ENCODE results near the gene FAM89A. TPM values are rescaled to one million over a fixed set of nuclear protein-coding genes. Genes with fewer than 3 reads are reported as not detected.

FAM89A gene
- total RNA-seq, 1 donor from 2014 or later, result 9.6 TPM

DNA sequence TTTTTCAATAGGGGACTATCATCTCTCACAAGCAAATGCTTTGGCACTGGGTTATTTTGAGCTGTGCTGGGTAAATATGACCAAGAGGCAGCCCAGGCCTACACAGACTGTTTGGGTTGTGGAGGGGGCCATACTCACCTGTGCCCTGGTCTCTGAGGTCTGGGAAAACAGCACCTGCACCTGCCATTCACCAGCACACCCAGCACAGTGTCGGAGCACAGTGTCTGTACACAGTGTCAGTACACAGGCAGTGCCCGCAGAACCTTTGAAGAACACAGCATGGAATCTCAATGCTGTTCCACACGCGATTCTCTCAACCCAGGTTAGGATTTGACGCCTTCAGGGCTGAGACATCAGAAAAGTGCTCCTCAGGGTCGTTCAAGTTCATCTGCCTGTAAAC, 35.0 kb upstream of the FAM89A start:
- H3K27me3 Mint-ChIP-seq (ENCODE audit: low read depth, unreplicated experiment), result peaks cover 34% of the 10 kb centered on the region

DNA sequence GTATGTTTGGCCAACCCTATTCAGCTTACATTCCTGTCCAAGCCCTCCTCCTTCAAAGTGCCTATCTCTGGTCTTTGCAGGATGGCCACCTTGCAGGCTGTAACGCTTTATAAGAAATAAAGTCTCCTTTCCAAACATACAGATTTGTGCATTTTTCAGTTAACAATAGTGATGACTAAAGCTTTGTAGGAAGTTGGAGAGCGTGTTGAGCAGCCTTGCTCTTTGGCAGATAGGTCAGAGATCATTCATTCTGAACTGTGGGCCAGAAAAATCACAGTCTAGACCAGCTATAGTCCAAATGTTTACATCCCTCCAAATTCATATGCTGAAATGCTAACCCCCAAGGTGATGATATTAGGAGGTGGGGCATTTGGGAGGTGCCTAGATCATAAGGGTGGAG, 34.0 kb upstream of the FAM89A start:
- peaks cover 31% of the 10 kb centered on the region for H3K27me3 Mint-ChIP-seq (ENCODE audit: low read depth, unreplicated experiment)
- DNase-seq (ENCODE audit: low read depth), result no peak
- no peaks in the 10 kb centered on the region for H4K20me1 ChIP-seq (ENCODE audit: insufficient read depth, low read length)
- no peaks in the 10 kb centered on the region for H3K27me3 ChIP-seq (ENCODE audit: insufficient read depth, low read length)
- FAIRE-seq, result no peak
- no peaks in the 10 kb centered on the region for H3K4me1 Mint-ChIP-seq (ENCODE audit: low read depth, unreplicated experiment)
- no peaks in the 10 kb centered on the region for H3K36me3 ChIP-seq (ENCODE audit: insufficient read depth, low read length)
- H3K79me2 ChIP-seq (ENCODE audit: insufficient read depth, low read length), result no peaks in the 10 kb centered on the region
- H3K27ac ChIP-seq (ENCODE audit: low read depth, low read length), result no peak overlapping the region
- no peak overlapping the region for H3K4me3 ChIP-seq (ENCODE audit: insufficient read depth, low read depth, low read length)
- H3K36me3 Mint-ChIP-seq (ENCODE audit: low read depth, unreplicated experiment), result no peaks in the 10 kb centered on the region
- H3K4me1 ChIP-seq (ENCODE audit: insufficient read depth, low read length), result no peaks in the 10 kb centered on the region
- no peak overlapping the region for H3K4me2 ChIP-seq (ENCODE audit: low read length)
- no peak overlapping the region for H3K9ac ChIP-seq (ENCODE audit: low read length)
- peaks cover 3% of the 10 kb centered on the region for H3K9me3 Mint-ChIP-seq (ENCODE audit: unreplicated experiment)
- TF ChIP-seq, protein P1, sequence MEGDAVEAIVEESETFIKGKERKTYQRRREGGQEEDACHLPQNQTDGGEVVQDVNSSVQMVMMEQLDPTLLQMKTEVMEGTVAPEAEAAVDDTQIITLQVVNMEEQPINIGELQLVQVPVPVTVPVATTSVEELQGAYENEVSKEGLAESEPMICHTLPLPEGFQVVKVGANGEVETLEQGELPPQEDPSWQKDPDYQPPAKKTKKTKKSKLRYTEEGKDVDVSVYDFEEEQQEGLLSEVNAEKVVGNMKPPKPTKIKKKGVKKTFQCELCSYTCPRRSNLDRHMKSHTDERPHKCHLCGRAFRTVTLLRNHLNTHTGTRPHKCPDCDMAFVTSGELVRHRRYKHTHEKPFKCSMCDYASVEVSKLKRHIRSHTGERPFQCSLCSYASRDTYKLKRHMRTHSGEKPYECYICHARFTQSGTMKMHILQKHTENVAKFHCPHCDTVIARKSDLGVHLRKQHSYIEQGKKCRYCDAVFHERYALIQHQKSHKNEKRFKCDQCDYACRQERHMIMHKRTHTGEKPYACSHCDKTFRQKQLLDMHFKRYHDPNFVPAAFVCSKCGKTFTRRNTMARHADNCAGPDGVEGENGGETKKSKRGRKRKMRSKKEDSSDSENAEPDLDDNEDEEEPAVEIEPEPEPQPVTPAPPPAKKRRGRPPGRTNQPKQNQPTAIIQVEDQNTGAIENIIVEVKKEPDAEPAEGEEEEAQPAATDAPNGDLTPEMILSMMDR (IDR thresholded peaks at IDR 0.05; ENCODE audit: insufficient read depth, low read depth, low read length), result no peak
- no peak for TF ChIP-seq EZH2 (IDR thresholded peaks at IDR 0.05; ENCODE audit: insufficient read depth, low read length)
- H2AFZ ChIP-seq (ENCODE audit: low read depth, low read length), result no peak overlapping the region
- peak overlapping the region; percentile 50 for H3K4me3 Mint-ChIP-seq (ENCODE audit: unreplicated experiment)
- H3K27ac Mint-ChIP-seq (ENCODE audit: unreplicated experiment), result no peak overlapping the region
- H3K9me3 ChIP-seq (ENCODE audit: insufficient read depth, low read depth, low read length), result peaks cover 5% of the 10 kb centered on the region

More for the DNA sequence above, 35.0 kb upstream of the FAM89A start:
- Histone ChIP-seq H3K4me3 (ENCODE audit: insufficient read depth, low read depth, low read length) (no peak overlapping the region), H3K36me3 (ENCODE audit: insufficient read depth, low read length) (no peaks in the 10 kb centered on the region), H3K27ac (ENCODE audit: low read depth, low read length) (no peak overlapping the region), H3K27me3 (ENCODE audit: insufficient read depth, low read length) (no peaks in the 10 kb centered on the region), H3K4me1 (ENCODE audit: insufficient read depth, low read length) (no peaks in the 10 kb centered on the region), H3K9me3 (ENCODE audit: insufficient read depth, low read depth, low read length) (peaks cover 5% of the 10 kb centered on the region), H4K20me1 (ENCODE audit: insufficient read depth, low read length) (no peaks in the 10 kb centered on the region), H2AFZ (ENCODE audit: low read depth, low read length) (no peak overlapping the region), H3K9ac (ENCODE audit: low read length) (no peak overlapping the region), H3K4me2 (ENCODE audit: low read length) (no peak overlapping the region), H3K79me2 (ENCODE audit: insufficient read depth, low read length) (no peaks in the 10 kb centered on the region)
- H3K4me3 Mint-ChIP-seq (ENCODE audit: unreplicated experiment), result no peak overlapping the region
- no peak for FAIRE-seq
- TF ChIP-seq, protein P1 (IDR thresholded peaks at IDR 0.05; ENCODE audit: insufficient read depth, low read depth, low read length), result no peak
- no peak for TF ChIP-seq EZH2 (IDR thresholded peaks at IDR 0.05; ENCODE audit: insufficient read depth, low read length)
- no peak for DNase-seq (ENCODE audit: low read depth)
- H3K36me3 Mint-ChIP-seq (ENCODE audit: low read depth, unreplicated experiment), result no peaks in the 10 kb centered on the region
- no peak overlapping the region for H3K27ac Mint-ChIP-seq (ENCODE audit: unreplicated experiment)
- H3K9me3 Mint-ChIP-seq (ENCODE audit: unreplicated experiment), result peaks cover 3% of the 10 kb centered on the region
- no peaks in the 10 kb centered on the region for H3K4me1 Mint-ChIP-seq (ENCODE audit: low read depth, unreplicated experiment)

DNA sequence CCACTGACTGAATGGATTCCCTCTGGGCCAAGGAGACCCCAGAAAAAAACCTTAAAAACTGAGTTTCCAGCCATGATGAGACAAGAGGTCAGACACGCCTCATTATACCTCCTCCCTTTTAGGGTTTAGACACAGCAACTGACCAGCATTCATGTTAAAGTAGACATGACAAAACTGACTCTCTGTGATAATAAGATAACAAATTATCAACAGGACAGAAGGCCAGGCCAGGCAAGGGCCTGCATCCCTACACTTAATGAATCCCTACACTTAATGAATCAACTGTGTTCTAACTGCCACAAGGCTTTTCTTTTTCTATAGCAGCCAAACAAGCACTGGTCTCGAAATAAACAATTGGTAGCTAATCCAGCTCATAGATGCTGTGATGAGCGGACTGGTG, 33.3 kb upstream of the FAM89A start:
- Histone ChIP-seq H3K9ac (ENCODE audit: low read length) (no peak overlapping the region), H3K79me2 (ENCODE audit: insufficient read depth, low read length) (no peaks in the 10 kb centered on the region), H2AFZ (ENCODE audit: low read depth, low read length) (no peak overlapping the region), H3K9me3 (ENCODE audit: insufficient read depth, low read depth, low read length) (peaks cover 5% of the 10 kb centered on the region), H3K4me2 (ENCODE audit: low read length) (no peak overlapping the region), H3K27ac (ENCODE audit: low read depth, low read length) (no peak overlapping the region), H3K4me3 (ENCODE audit: insufficient read depth, low read depth, low read length) (no peak overlapping the region), H3K27me3 (ENCODE audit: insufficient read depth, low read length) (no peaks in the 10 kb centered on the region), H3K4me1 (ENCODE audit: insufficient read depth, low read length) (no peaks in the 10 kb centered on the region), H4K20me1 (ENCODE audit: insufficient read depth, low read length) (no peaks in the 10 kb centered on the region), H3K36me3 (ENCODE audit: insufficient read depth, low read length) (no peaks in the 10 kb centered on the region)
- H3K27me3 Mint-ChIP-seq (ENCODE audit: low read depth, unreplicated experiment), result peaks cover 29% of the 10 kb centered on the region
- no peak for TF ChIP-seq EZH2 (IDR thresholded peaks at IDR 0.05; ENCODE audit: insufficient read depth, low read length)
- TF ChIP-seq, protein P1 (IDR thresholded peaks at IDR 0.05; ENCODE audit: insufficient read depth, low read depth, low read length), result no peak
- no peaks in the 10 kb centered on the region for H3K4me1 Mint-ChIP-seq (ENCODE audit: low read depth, unreplicated experiment)
- DNase-seq (ENCODE audit: low read depth), result no peak
- peaks cover 3% of the 10 kb centered on the region for H3K9me3 Mint-ChIP-seq (ENCODE audit: unreplicated experiment)
- no peaks in the 10 kb centered on the region for H3K36me3 Mint-ChIP-seq (ENCODE audit: low read depth, unreplicated experiment)
- FAIRE-seq, result no peak
- no peak overlapping the region for H3K4me3 Mint-ChIP-seq (ENCODE audit: unreplicated experiment)
- H3K27ac Mint-ChIP-seq (ENCODE audit: unreplicated experiment), result no peak overlapping the region

Data from astrocyte (in vitro differentiated cells and primary cell).